Body of pancreas (tissue), 4 donors: Measurements from ENCODE around the gene DENND1A.

Experiments
- POLR2A ChIP-seq, 3 donors: fragments of 450-650 bp; IDR thresholded peaks; one replicate each; pipeline ENCODE4 v1.6.1; 2016; ENCODE audit warnings: antibody characterized with exemption in 3 of 3, mild to moderate bottlenecking in 2 of 3
- TF ChIP-seq, protein P1 (sequence below), 7 experiments: fragments of 450-650 bp in 4 of 7; fragments of 200-600 bp in 3 of 7; sonication (generic) in 3 of 7; IDR thresholded peaks; one replicate each; pipeline ENCODE4 v1.5.1; 2016 to 2019; ENCODE audit warnings: antibody characterized with exemption in 7 of 7

DNA sequence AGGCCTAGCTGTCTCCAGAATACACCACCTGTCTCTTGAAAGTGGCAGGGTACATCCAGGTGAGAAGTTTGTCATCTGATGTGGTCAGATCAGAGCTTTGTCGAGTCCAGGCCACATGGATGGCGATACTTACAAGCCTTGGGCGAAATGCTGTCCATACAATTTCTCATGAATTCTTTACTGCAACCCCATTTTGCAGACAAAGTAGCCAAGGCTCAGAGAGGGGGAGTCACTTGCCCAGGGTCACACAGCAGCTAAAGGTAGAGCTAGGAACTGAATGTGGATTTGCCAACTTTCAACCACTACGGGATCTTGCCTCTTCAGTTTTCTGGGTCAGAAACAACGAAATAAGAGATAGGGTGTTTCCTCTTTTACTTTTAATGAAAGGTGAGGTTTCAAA lies 538.7 kb downstream of the DENND1A start:
- TF ChIP-seq, protein P1, sequence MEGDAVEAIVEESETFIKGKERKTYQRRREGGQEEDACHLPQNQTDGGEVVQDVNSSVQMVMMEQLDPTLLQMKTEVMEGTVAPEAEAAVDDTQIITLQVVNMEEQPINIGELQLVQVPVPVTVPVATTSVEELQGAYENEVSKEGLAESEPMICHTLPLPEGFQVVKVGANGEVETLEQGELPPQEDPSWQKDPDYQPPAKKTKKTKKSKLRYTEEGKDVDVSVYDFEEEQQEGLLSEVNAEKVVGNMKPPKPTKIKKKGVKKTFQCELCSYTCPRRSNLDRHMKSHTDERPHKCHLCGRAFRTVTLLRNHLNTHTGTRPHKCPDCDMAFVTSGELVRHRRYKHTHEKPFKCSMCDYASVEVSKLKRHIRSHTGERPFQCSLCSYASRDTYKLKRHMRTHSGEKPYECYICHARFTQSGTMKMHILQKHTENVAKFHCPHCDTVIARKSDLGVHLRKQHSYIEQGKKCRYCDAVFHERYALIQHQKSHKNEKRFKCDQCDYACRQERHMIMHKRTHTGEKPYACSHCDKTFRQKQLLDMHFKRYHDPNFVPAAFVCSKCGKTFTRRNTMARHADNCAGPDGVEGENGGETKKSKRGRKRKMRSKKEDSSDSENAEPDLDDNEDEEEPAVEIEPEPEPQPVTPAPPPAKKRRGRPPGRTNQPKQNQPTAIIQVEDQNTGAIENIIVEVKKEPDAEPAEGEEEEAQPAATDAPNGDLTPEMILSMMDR (IDR thresholded peaks at IDR 0.05) = no peak
- no peak for TF ChIP-seq POLR2A (IDR thresholded peaks at IDR 0.05)
